Transverse colon (tissue), 4 donors: ENCODE results near the gene NTRK2.
"Not testable (repeated sequence)": the region's sequence is repeated elsewhere in the genome, so short reads cannot be mapped to it uniquely, and the experiment has no call there.

Experiments
- EP300 ChIP-seq: sonication (generic); formaldehyde crosslinking; IDR thresholded peaks from one replicate; pipeline ENCODE4 v1.6.1; 2017; ENCODE audit warnings: antibody characterized with exemption, low read depth
- POLR2A ChIP-seq: fragments of 450-650 bp; IDR thresholded peaks from one replicate; pipeline ENCODE4 v1.6.1; 2016; ENCODE audit warnings: antibody characterized with exemption, mild to moderate bottlenecking, moderate library complexity
- POLR2AphosphoS5 ChIP-seq, 3 donors: sonication (generic); formaldehyde crosslinking; IDR thresholded peaks; one replicate each; pipeline ENCODE4 v1.6.1; 2016; ENCODE audit warnings: antibody characterized with exemption in 3 of 3
- TF ChIP-seq, protein P1 (sequence below), 5 experiments: fragments of 200-600 bp in 3 of 5; fragments of 450-650 bp in 2 of 5; sonication (generic) in 3 of 5; IDR thresholded peaks; 1 replicate in 2 of 5; 2 replicates in 3 of 5; pipeline ENCODE4 v1.5.1; 2016 to 2017; ENCODE audit warnings: antibody characterized with exemption in 5 of 5, inconsistent platforms in 3 of 5, mild to moderate bottlenecking in 2 of 5, moderate library complexity in 1 of 5

DNA sequence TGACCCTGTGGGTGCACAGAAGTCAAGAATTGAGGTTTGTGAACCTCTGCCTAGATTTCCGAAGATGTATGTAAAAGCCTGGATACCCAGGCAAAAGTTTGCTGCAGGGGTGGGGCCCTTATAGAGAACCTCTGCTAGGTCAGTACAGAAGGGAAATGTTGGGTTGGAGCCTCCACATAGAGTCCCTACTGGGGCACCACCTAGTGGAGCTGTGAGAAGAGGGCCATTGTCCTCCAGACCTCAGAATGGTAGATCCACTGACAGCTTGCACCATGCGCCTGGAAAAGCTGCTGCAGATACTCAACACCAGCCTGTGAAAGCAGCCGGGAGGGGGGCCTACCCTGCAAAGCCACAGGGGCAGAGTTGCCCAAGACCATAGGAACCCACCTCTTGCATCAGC, 399.9 kb downstream of the NTRK2 start:
- TF ChIP-seq, protein P1, sequence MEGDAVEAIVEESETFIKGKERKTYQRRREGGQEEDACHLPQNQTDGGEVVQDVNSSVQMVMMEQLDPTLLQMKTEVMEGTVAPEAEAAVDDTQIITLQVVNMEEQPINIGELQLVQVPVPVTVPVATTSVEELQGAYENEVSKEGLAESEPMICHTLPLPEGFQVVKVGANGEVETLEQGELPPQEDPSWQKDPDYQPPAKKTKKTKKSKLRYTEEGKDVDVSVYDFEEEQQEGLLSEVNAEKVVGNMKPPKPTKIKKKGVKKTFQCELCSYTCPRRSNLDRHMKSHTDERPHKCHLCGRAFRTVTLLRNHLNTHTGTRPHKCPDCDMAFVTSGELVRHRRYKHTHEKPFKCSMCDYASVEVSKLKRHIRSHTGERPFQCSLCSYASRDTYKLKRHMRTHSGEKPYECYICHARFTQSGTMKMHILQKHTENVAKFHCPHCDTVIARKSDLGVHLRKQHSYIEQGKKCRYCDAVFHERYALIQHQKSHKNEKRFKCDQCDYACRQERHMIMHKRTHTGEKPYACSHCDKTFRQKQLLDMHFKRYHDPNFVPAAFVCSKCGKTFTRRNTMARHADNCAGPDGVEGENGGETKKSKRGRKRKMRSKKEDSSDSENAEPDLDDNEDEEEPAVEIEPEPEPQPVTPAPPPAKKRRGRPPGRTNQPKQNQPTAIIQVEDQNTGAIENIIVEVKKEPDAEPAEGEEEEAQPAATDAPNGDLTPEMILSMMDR (IDR thresholded peaks at IDR 0.05): peak in 2 of 5 experiments; percentile 10 to 18
- TF ChIP-seq POLR2AphosphoS5 (IDR thresholded peaks at IDR 0.05); EP300; POLR2A: not testable (repeated sequence)
